Measurements from ENCODE around the gene SLC5A1.

DNA sequence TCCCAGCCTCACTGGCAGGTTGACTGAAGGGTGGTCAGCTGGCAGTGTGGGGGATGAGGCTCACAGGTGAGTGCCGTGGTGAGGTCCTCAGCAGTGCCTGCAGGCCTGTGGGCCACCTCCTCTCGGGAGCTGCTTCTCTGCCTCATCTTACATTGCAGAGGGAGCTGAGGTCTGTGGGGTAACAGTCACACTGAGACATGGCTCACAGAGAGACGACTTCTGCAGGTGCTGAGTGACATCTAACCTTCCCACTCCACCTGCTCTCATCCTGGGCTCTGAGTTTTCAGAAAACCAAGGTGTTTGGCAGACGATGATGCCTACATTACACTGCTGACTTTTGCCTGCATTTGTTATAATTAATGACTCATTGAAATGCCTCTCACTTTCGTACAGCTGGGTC is 8.8 kb upstream of the SLC5A1 start:
- TF ChIP-seq, protein P1, sequence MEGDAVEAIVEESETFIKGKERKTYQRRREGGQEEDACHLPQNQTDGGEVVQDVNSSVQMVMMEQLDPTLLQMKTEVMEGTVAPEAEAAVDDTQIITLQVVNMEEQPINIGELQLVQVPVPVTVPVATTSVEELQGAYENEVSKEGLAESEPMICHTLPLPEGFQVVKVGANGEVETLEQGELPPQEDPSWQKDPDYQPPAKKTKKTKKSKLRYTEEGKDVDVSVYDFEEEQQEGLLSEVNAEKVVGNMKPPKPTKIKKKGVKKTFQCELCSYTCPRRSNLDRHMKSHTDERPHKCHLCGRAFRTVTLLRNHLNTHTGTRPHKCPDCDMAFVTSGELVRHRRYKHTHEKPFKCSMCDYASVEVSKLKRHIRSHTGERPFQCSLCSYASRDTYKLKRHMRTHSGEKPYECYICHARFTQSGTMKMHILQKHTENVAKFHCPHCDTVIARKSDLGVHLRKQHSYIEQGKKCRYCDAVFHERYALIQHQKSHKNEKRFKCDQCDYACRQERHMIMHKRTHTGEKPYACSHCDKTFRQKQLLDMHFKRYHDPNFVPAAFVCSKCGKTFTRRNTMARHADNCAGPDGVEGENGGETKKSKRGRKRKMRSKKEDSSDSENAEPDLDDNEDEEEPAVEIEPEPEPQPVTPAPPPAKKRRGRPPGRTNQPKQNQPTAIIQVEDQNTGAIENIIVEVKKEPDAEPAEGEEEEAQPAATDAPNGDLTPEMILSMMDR (IDR thresholded peaks at IDR 0.05): no peak
- no peak for TF ChIP-seq POLR2A (IDR thresholded peaks at IDR 0.05)

All from uterus (tissue), 2 donors.